ENCODE results near the gene ITGB2. TPM values are rescaled to one million over a fixed set of nuclear protein-coding genes. Genes with fewer than 3 reads are reported as not detected.

The ITGB2 gene
- total RNA-seq, 4 donors from 2014 or later, result 55.8 to 1,044 (median 162) TPM

GRCh38 chr21:44854664-44855446, 65.8 kb downstream of the ITGB2 start:
- TF ChIP-seq CTCF (IDR thresholded peaks at IDR 0.05; ENCODE audit: low read depth), result no peak

GRCh38 chr21:44854391-44854663, 66.4 kb downstream of the ITGB2 start:
- no peak for TF ChIP-seq CTCF (IDR thresholded peaks at IDR 0.05; ENCODE audit: low read depth)

GRCh38 chr21:44853601-44854390, 66.9 kb downstream of the ITGB2 start:
- no peak for TF ChIP-seq CTCF (IDR thresholded peaks at IDR 0.05; ENCODE audit: low read depth)

GRCh38 chr21:44850905-44851657, 69.6 kb downstream of the ITGB2 start:
- TF ChIP-seq CTCF (IDR thresholded peaks at IDR 0.05; ENCODE audit: low read depth), result no peak

GRCh38 chr21:44850208-44850800, 70.4 kb downstream of the ITGB2 start:
- TF ChIP-seq CTCF (IDR thresholded peaks at IDR 0.05; ENCODE audit: low read depth), result no peak

- TF ChIP-seq CTCF (IDR thresholded peaks at IDR 0.05; ENCODE audit: low read depth), result no peak
Observed at GRCh38 chr21:44849616-44850130, 71.0 kb downstream of the ITGB2 start.
